ENCODE data around the gene LAP3.

LAP3 gene

GRCh38 chr4:17623451-17624001, 46.5 kb downstream of the LAP3 start:
- no peak for DNase-seq

GRCh38 chr4:17624821-17625220, 47.8 kb downstream of the LAP3 start:
- no peak for DNase-seq

GRCh38 chr4:17630228-17630627, 53.2 kb downstream of the LAP3 start:
- DNase-seq: no peak

- no peak for DNase-seq
Observed at GRCh38 chr4:17633600-17633999, 56.6 kb downstream of the LAP3 start.

- no peak for DNase-seq
Observed at GRCh38 chr4:17635056-17635455, 58.1 kb downstream of the LAP3 start.

GRCh38 chr4:17636341-17636695, 59.3 kb downstream of the LAP3 start:
- no peak for DNase-seq

- peak; percentile 78 for DNase-seq
Observed at GRCh38 chr4:17636696-17637622, 60.0 kb downstream of the LAP3 start.

GRCh38 chr4:17639136-17639535, 62.1 kb downstream of the LAP3 start:
- DNase-seq: no peak

GRCh38 chr4:17642398-17642783, 65.4 kb downstream of the LAP3 start:
- no peak for DNase-seq

GRCh38 chr4:17646693-17647092, 69.7 kb downstream of the LAP3 start:
- DNase-seq: no peak

GRCh38 chr4:17647176-17647806, 70.3 kb downstream of the LAP3 start:
- no peak for DNase-seq

- DNase-seq: no peak
Observed at GRCh38 chr4:17647927-17648326, 70.9 kb downstream of the LAP3 start.

- DNase-seq: no peak
Observed at GRCh38 chr4:17650406-17650805, 73.4 kb downstream of the LAP3 start.

- DNase-seq: no peak
Observed at GRCh38 chr4:17654701-17655100, 77.7 kb downstream of the LAP3 start.

- no peak for DNase-seq
Observed at GRCh38 chr4:17657090-17657489, 80.1 kb downstream of the LAP3 start.

All from right forelimb (tissue), 1 donor.